K562 (cell line): ENCODE data around the gene LDLRAD3. TPM values are rescaled to one million over a fixed set of nuclear protein-coding genes. Genes with fewer than 3 reads are reported as not detected.
A peak's percentile ranks its signal among the peaks of the same experiment; 100 is the strongest.

Experiments
- ATAC-seq: fragments of 200-7000 bp; cut with Tn5 transposase; 3 replicates; pipeline ENCODE4 v1.9.1; 2020; ENCODE audit warnings: moderate library complexity
- BruUV-seq: library from RNA; stranded (reverse); fragments of 400-500 nt; replicated peaks from 2 replicates; lab custom pipeline; 2021; lab: Mats Ljungman, UMichigan
- CTCF ChIA-PET: fragments of 300-600 bp; formaldehyde crosslinking; extraction: SDS; loops from one replicate; lab custom pipeline; 2021; ENCODE audit warnings: low intra/inter-chr PET ratio; lab: Yijun Ruan, JAX
- POLR2A ChIA-PET: fragments of 300-600, 350-650 bp; sonication (Branson Sonifier 250); formaldehyde crosslinking; extraction: SDS; loops from one replicate; lab custom pipeline; 2021; ENCODE audit warnings: antibody characterized with exemption, inconsistent platforms; lab: Yijun Ruan, JAX
- DNase-seq, 4 experiments: peaks; one replicate each; pipeline versions ENCODE4 v3.0.0 to v3.0.0-alpha.2; 2011 to 2018; ENCODE audit warnings: low spot score in 3 of 4, mixed read lengths in 3 of 4; ENCODE audit errors: extremely low read depth in 1 of 4
- FAIRE-seq: peaks from 2 replicates; lab custom pipeline; 2011; peaks lifted over from hg19 to GRCh38; lab: Jason Lieb, UNC
- H2AFZ ChIP-seq: 2 replicates; pipeline ENCODE4 v1.6.0; 2011; ENCODE audit warnings: low read depth, low read length, control low read depth, inconsistent platforms
- H3K27ac ChIP-seq: fragments of 200-600 bp; 3 replicates; pipeline ENCODE4 v1.8.0; 2011; ENCODE audit warnings: low read depth, mild to moderate bottlenecking, control low read depth, inconsistent platforms, low read length, moderate library complexity, mixed read lengths; ENCODE audit errors: extremely low read depth
- H3K27me3 ChIP-seq, 2 experiments: fragments of 300-600 bp in 1 of 2; 2 replicates in 1 of 2; 3 replicates in 1 of 2; pipeline versions ENCODE4 v1.6.0 to v1.8.0; 2011; ENCODE audit warnings: inconsistent platforms in 2 of 2, low read length in 2 of 2, mild to moderate bottlenecking in 1 of 2, mixed read lengths in 1 of 2, moderate library complexity in 1 of 2; ENCODE audit not compliant: control insufficient read depth in 2 of 2, insufficient read depth in 2 of 2
- H3K36me3 ChIP-seq: fragments of 300-600 bp; 3 replicates; pipeline ENCODE4 v1.8.0; 2011; ENCODE audit warnings: mild to moderate bottlenecking, low read length, inconsistent platforms; ENCODE audit not compliant: control insufficient read depth, insufficient read depth
- H3K4me1 ChIP-seq, 2 experiments: fragments of 200-600 bp in 1 of 2; replicated peaks in 1 of 2; 2 replicates in 1 of 2; 3 replicates in 1 of 2; pipeline versions ENCODE4 v1.5.1 to v1.8.0; 2011; ENCODE audit warnings: inconsistent platforms in 2 of 2, low read length in 2 of 2, mild to moderate bottlenecking in 1 of 2, mixed read lengths in 1 of 2, moderate library complexity in 1 of 2; ENCODE audit not compliant: control insufficient read depth in 2 of 2, insufficient read depth in 2 of 2
- H3K4me2 ChIP-seq: 2 replicates; pipeline ENCODE4 v1.6.1; 2011; ENCODE audit warnings: low read length, control low read depth, inconsistent platforms, mixed read lengths; ENCODE audit not compliant: insufficient read depth
- H3K4me3 ChIP-seq: fragments of 200-600 bp; sonication (generic), shearing (Covaris generic); 2 replicates; pipeline ENCODE4 v1.5.1; 2016; ENCODE audit warnings: control low read depth, inconsistent platforms
- H3K79me2 ChIP-seq: fragments of 200-600 bp; 3 replicates; pipeline ENCODE4 v1.8.0; 2011; ENCODE audit warnings: low read length, inconsistent platforms; ENCODE audit not compliant: control insufficient read depth, insufficient read depth
- H3K9ac ChIP-seq, 2 experiments: 2 replicates each; pipeline versions ENCODE4 v1.6.0 to v1.6.1; 2011; ENCODE audit warnings: low read depth in 2 of 2, low read length in 2 of 2, control low read depth in 1 of 2, inconsistent platforms in 1 of 2, mild to moderate bottlenecking in 1 of 2, mixed read lengths in 1 of 2; ENCODE audit not compliant: insufficient read depth in 1 of 2
- H3K9me1 ChIP-seq: one replicate; pipeline ENCODE4 v1.6.0; 2011; ENCODE audit warnings: inconsistent platforms, mild to moderate bottlenecking, low read length, moderate library complexity; ENCODE audit not compliant: control insufficient read depth, insufficient read depth
- H3K9me3 ChIP-seq: replicated peaks from 2 replicates; pipeline ENCODE4 v1.5.1; 2011; ENCODE audit warnings: low read depth, low read length, inconsistent platforms; ENCODE audit not compliant: control insufficient read depth, insufficient read depth
- H4K20me1 ChIP-seq: replicated peaks from 2 replicates; pipeline ENCODE4 v1.6.1; 2011; ENCODE audit warnings: low read length, inconsistent platforms, mixed read lengths; ENCODE audit not compliant: control insufficient read depth, insufficient read depth
- CBX8 ChIP-seq: fragments of 200-600 bp; sonication (generic); IDR thresholded peaks from 2 replicates; pipeline ENCODE4 v1.6.1; 2012; ENCODE audit warnings: borderline replicate concordance, mixed run types, low read depth, mild to moderate bottlenecking, moderate library complexity, mixed read lengths, low read length, control low read depth, inconsistent platforms; ENCODE audit not compliant: poor library complexity, severe bottlenecking; ENCODE audit errors: extremely low read depth
- ELF4 ChIP-seq: fragments of 450-650 bp; formaldehyde crosslinking; IDR thresholded peaks from 2 replicates; pipeline ENCODE4 v1.4.0; 2022; ENCODE audit warnings: missing genetic modification characterization
- ILK ChIP-seq: fragments of 450-650 bp; IDR thresholded peaks from 2 replicates; pipeline ENCODE4 v1.6.1; 2016; ENCODE audit warnings: missing genetic modification characterization, low read depth, mild to moderate bottlenecking, missing compliant biosample characterization, moderate library complexity, borderline replicate concordance
- KDM1A ChIP-seq, 2 experiments: fragments of 450-650 bp; IDR thresholded peaks; 2 replicates each; pipeline ENCODE4 v1.6.1; 2016; ENCODE audit warnings: mild to moderate bottlenecking in 2 of 2
- PRPF4 ChIP-seq: fragments of 200-400 bp; formaldehyde crosslinking; IDR thresholded peaks from one replicate; pipeline ENCODE4 v1.6.1; 2017; ENCODE audit warnings: low read length, low read depth, mild to moderate bottlenecking; ENCODE audit not compliant: insufficient read depth, poor library complexity, severe bottlenecking
- RBM25 ChIP-seq: fragments of 200-400 bp; formaldehyde crosslinking; IDR thresholded peaks from 2 replicates; pipeline ENCODE4 v1.6.1; 2018; ENCODE audit warnings: low read length, low read depth, moderate library complexity; ENCODE audit not compliant: severe bottlenecking
- RBM39 ChIP-seq: fragments of 200-400 bp; formaldehyde crosslinking; optimal IDR thresholded peaks from 2 replicates; pipeline ENCODE3; 2018; ENCODE audit warnings: low read depth, low read length
- RCOR1 ChIP-seq, 2 experiments: IDR thresholded peaks; 2 replicates each; pipeline ENCODE4 v1.6.1; 2012; ENCODE audit warnings: low read depth in 2 of 2, low read length in 2 of 2, borderline replicate concordance in 1 of 2, improper control_type of control experiment in 1 of 2
- SAFB ChIP-seq: fragments of 200-400 bp; formaldehyde crosslinking; IDR thresholded peaks from 2 replicates; pipeline ENCODE4 v1.6.1; 2017; ENCODE audit warnings: low read depth, low read length, borderline replicate concordance
- SMARCA5 ChIP-seq: fragments of 450-650 bp; IDR thresholded peaks from 2 replicates; pipeline ENCODE4 v1.6.1; 2016
- SRF ChIP-seq, 2 experiments: fragments of 250-450, 450-650 bp in 1 of 2; sonication (Bioruptor Pico) in 1 of 2; sonication (generic) in 1 of 2; formaldehyde crosslinking; IDR thresholded peaks; 2 replicates each; pipeline versions ENCODE4 v1.5.0 to v1.5.1; 2020 to 2022; ENCODE audit warnings: mild to moderate bottlenecking in 1 of 2, missing genetic modification reagents in 1 of 2
- ZBED1 ChIP-seq: IDR thresholded peaks from 2 replicates; pipeline ENCODE4 v1.6.1; 2014
- ZNF444 ChIP-seq: fragments of 250-450 bp; sonication (Bioruptor Pico); IDR thresholded peaks from 2 replicates; pipeline ENCODE4 v1.4.0; 2020; ENCODE audit warnings: mild to moderate bottlenecking, moderate library complexity
- WGBS: fragments of 100-300 bp; shearing (Covaris generic); methylation state at CpG from one replicate; pipeline ENCODE4 v1.1.6; 2016; ENCODE audit warnings: low coverage, mixed read lengths; ENCODE audit not compliant: insufficient coverage; ENCODE audit errors: missing lambda C conversion rate; 5-methylcytosine and 5-hydroxymethylcytosine counted together
- in situ Hi-C: fragments of 300-500 bp; cut with MboI; formaldehyde crosslinking; loops from 4 replicates; pipeline ENCODE4 v1.15.0; 2018; ENCODE audit warnings: inconsistent platforms, mixed read lengths
- intact Hi-C: fragments of 100-400 bp; cut with micrococcal nuclease; formaldehyde crosslinking; loops from 2 replicates; pipeline ENCODE4 v1.14.2; 2022
- polyA plus RNA-seq, 8 experiments: library from polyadenylated mRNA; depleted of rRNA in 4 of 8; stranded (reverse) in 5 of 8; unstranded in 3 of 8; fragments of >200 nt; fragmentation: Nextera tagmentation in 2 of 8; fragmentation: Illumina TruSeq in 1 of 8; extraction: Ambion mirVana in 2 of 8; extraction: Trizol in 1 of 8; gene quantifications; 2 replicates each; pipeline versions ENCODE4 v1.2.1 to v1.2.3, GENCODE V29; 2011 to 2014; ENCODE audit warnings: inconsistent platforms in 1 of 8, missing spikeins in 1 of 8
- total RNA-seq, 7 experiments: library from RNA; depleted of rRNA in 6 of 7; stranded (reverse); fragments of >200 nt in 6 of 7; fragmentation: Illumina TruSeq in 2 of 7; extraction: Trizol in 2 of 7; gene quantifications; 2 replicates each; pipeline versions ENCODE4 v1.2.1 to v1.2.3, GENCODE V29; 2011 to 2021; ENCODE audit warnings: low replicate concordance in 1 of 7
- TF ChIP-seq, protein P1 (sequence below): fragments of 450-650 bp; conservative IDR thresholded peaks from 2 replicates; pipeline ENCODE4 v1.6.1; 2016; ENCODE audit warnings: missing genetic modification characterization, low read depth, mild to moderate bottlenecking, missing compliant biosample characterization, moderate library complexity
- TF ChIP-seq, protein P2 (sequence below), 2 experiments: fragments of 450-650 bp in 1 of 2; sonication (generic) in 1 of 2; formaldehyde crosslinking in 1 of 2; IDR thresholded peaks in 1 of 2; conservative IDR thresholded peaks in 1 of 2; 2 replicates each; pipeline versions ENCODE4 v1.6.1 to v1.8.1; 2016 to 2023; ENCODE audit warnings: mild to moderate bottlenecking in 2 of 2, moderate library complexity in 2 of 2, inconsistent platforms in 1 of 2, missing genetic modification reagents in 1 of 2
- TF ChIP-seq, protein P3 (sequence below): sonication (generic); formaldehyde crosslinking; IDR thresholded peaks from 2 replicates; pipeline ENCODE4 v1.9.0; 2022; ENCODE audit warnings: mild to moderate bottlenecking, missing genetic modification reagents
- TF ChIP-seq, protein P4 (sequence below): fragments of 450-650 bp; IDR thresholded peaks from 2 replicates; pipeline ENCODE4 v1.6.1; 2016; ENCODE audit warnings: low read depth, mild to moderate bottlenecking, moderate library complexity

LDLRAD3 gene
- total and polyA plus RNA-seq, 9 of the 15 experiments (the other 6 are each of a cell fraction or from before 2014, with no cell fraction given): 0.73 to 7.2 (median 3.5) TPM

DNA sequence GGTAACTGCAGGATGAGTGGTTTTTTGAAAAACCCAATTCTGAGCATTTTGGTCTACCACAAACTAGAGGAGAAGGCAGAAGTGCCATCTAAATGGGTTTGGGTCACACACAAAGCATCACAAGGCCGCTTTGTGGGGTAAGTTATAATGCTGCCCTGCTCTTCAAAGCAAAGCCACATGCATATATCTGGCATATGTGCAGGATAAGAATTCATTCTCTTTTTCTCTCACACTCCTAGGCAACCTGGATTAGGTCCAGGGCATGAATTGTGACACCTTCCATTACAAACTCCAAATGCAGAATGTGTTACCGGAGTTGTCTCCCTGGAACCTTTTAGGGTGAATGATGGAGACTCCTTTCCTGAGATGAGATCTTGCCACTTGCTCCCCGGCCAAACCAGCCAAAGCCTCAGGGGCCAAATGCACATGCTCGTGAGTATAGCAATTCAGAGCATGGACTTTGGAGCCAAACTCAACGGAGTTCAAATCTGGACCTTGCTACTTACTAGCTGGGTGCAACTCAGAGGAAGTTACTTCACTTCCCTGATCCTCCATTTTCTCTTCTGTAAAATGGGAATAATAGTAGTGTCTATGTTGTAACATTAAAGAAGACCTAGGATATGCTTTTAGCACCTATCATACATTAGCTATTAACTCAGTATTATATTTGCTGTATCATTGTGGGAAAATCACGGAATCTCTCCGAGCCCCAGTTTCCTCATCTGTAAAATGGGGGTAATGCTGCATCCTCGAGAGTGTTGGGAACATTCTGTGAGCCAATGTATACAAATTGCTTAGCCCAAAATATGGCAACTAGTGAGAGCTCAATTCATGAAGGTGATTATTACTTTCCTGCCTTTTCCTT lies 248.8 kb downstream of the LDLRAD3 start:
- H3K9ac ChIP-seq: no peak overlapping the region
- no peak for FAIRE-seq
- no peaks in the 10 kb centered on the region for H3K9me1 ChIP-seq
- CTCF ChIA-PET: no interaction called here
- H3K36me3 ChIP-seq: no peaks in the 10 kb centered on the region
- H3K4me1 ChIP-seq: no peaks in the 10 kb centered on the region; a peak in 2 of 5 replicates
- H3K4me2 ChIP-seq: no peak overlapping the region
- no peaks in the 10 kb centered on the region for H3K79me2 ChIP-seq
- no TSS peak for BruUV-seq
- H3K4me3 ChIP-seq: no peak overlapping the region
- intact Hi-C loops (no loop called here), in situ Hi-C loops (no loop called here)
- ATAC-seq: no peak
- no peaks in the 10 kb centered on the region for H3K9me3 ChIP-seq
- no peak overlapping the region for H3K27ac ChIP-seq
- WGBS: 39% methylated on average over 8 of the region's 8 CpGs
- no peak for DNase-seq
- POLR2A ChIA-PET: interaction anchor here (0.6 to 1.2 kb wide), 3 partner anchors 9 to 13 kb away, joined by 3 to 5 read pairs (median 3); no protein-coding TSS in a partner anchor
- no peaks in the 10 kb centered on the region; the same call in 1 of the 2 replicates for H4K20me1 ChIP-seq
- no peak overlapping the region for H2AFZ ChIP-seq
- no peaks in the 10 kb centered on the region; a peak in 1 of 5 replicates for H3K27me3 ChIP-seq
- TF ChIP-seq RBM25 (peak; percentile 99), ILK (no peak), CBX8 (no peak), SAFB (no peak), KDM1A (IDR thresholded peaks at IDR 0.05) (peak; percentile 37 to 52; a peak in 3 of 4 replicates), PRPF4 (no peak), RCOR1 (IDR thresholded peaks at IDR 0.05; ENCODE audit: borderline replicate concordance in 1 of 2, low read depth in 2 of 2, low read length in 2 of 2) (no peak), SRF (CRISPR knock-in tag; IDR thresholded peaks at IDR 0.05) (no peak), SMARCA5 (peak; percentile 70; the same call in 1 of the 2 replicates), ELF4 (CRISPR knock-in tag) (no peak), RBM39 (no peak), ZBED1 (no peak), ZNF444 (CRISPR knock-in tag) (no peak)
- TF ChIP-seq, protein P1, sequence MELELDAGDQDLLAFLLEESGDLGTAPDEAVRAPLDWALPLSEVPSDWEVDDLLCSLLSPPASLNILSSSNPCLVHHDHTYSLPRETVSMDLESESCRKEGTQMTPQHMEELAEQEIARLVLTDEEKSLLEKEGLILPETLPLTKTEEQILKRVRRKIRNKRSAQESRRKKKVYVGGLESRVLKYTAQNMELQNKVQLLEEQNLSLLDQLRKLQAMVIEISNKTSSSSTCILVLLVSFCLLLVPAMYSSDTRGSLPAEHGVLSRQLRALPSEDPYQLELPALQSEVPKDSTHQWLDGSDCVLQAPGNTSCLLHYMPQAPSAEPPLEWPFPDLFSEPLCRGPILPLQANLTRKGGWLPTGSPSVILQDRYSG (tag): no peak
- TF ChIP-seq, protein P2, sequence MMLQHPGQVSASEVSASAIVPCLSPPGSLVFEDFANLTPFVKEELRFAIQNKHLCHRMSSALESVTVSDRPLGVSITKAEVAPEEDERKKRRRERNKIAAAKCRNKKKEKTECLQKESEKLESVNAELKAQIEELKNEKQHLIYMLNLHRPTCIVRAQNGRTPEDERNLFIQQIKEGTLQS (IDR thresholded peaks at IDR 0.05): no peak
- TF ChIP-seq, protein P2 (CRISPR knock-in tag; conservative IDR thresholded peaks at IDR 0.05): no peak
- TF ChIP-seq, protein P3, sequence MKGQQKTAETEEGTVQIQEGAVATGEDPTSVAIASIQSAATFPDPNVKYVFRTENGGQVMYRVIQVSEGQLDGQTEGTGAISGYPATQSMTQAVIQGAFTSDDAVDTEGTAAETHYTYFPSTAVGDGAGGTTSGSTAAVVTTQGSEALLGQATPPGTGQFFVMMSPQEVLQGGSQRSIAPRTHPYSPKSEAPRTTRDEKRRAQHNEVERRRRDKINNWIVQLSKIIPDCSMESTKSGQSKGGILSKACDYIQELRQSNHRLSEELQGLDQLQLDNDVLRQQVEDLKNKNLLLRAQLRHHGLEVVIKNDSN (CRISPR knock-in tag): no peak
- TF ChIP-seq, protein P4, sequence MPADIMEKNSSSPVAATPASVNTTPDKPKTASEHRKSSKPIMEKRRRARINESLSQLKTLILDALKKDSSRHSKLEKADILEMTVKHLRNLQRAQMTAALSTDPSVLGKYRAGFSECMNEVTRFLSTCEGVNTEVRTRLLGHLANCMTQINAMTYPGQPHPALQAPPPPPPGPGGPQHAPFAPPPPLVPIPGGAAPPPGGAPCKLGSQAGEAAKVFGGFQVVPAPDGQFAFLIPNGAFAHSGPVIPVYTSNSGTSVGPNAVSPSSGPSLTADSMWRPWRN: no peak
